ENCODE data around the gene PSMA4. TPM values are rescaled to one million over a fixed set of nuclear protein-coding genes. Genes with fewer than 3 reads are reported as not detected.

Gene PSMA4
- total RNA-seq, 2 experiments from 2014 or later = 181 to 183 TPM

Other genes starting within 250 kb of the PSMA4 start
- 10 to 100 TPM; 42.4 to 46.4 TPM for gene SKIC8, start 240.8 kb upstream of the PSMA4 start, total RNA-seq
- gene CRABP1, start 200.1 kb upstream of the PSMA4 start, total RNA-seq = not detected
- gene IREB2, start 102.2 kb upstream of the PSMA4 start, total RNA-seq = 10 to 100 TPM; 60.6 to 61.4 TPM
- gene HYKK, start 32.9 kb upstream of the PSMA4 start, total RNA-seq = 1 to 10 TPM; 1.6 to 2.4 TPM
- 1 to 10 TPM; 1.2 to 2.2 TPM for gene CHRNA5, start 25.1 kb downstream of the PSMA4 start, total RNA-seq
- gene CHRNA3, start 80.6 kb downstream of the PSMA4 start, total RNA-seq = not detected
- not detected for gene CHRNB4, start 100.8 kb downstream of the PSMA4 start, total RNA-seq